IPS-20b (cell line): ENCODE data around the gene FHIT.
"Not testable (repeated sequence)": the region's sequence is repeated elsewhere in the genome, so short reads cannot be mapped to it uniquely, and the experiment has no call there.

ENCODE experiments used
- H3K27ac ChIP-seq: one replicate; pipeline ENCODE4 v1.5.1; 2013; ENCODE audit warnings: low read length
- H3K27me3 ChIP-seq: 2 replicates; pipeline ENCODE4 v1.6.1; 2013; ENCODE audit warnings: mild to moderate bottlenecking, low read length, inconsistent platforms; ENCODE audit not compliant: insufficient read depth
- H3K36me3 ChIP-seq: 2 replicates; pipeline ENCODE4 v1.6.1; 2013; ENCODE audit warnings: low read depth, mild to moderate bottlenecking, inconsistent platforms, low read length, moderate library complexity; ENCODE audit not compliant: insufficient read depth
- H3K4me1 ChIP-seq: 2 replicates; pipeline ENCODE4 v1.6.1; 2013; ENCODE audit warnings: mild to moderate bottlenecking, control low read depth, inconsistent platforms, low read length, moderate library complexity; ENCODE audit not compliant: insufficient read depth
- H3K4me3 ChIP-seq: 2 replicates; pipeline ENCODE4 v1.5.1; 2013; ENCODE audit warnings: mild to moderate bottlenecking, low read length, inconsistent platforms
- H3K9ac ChIP-seq: 2 replicates; pipeline ENCODE4 v1.6.1; 2013; ENCODE audit warnings: low read depth, mild to moderate bottlenecking, inconsistent platforms, low read length, moderate library complexity
- H3K9me3 ChIP-seq: 2 replicates; pipeline ENCODE4 v1.6.1; 2013; ENCODE audit warnings: mild to moderate bottlenecking, low read depth, low read length, inconsistent platforms; ENCODE audit not compliant: insufficient read depth

The FHIT gene

DNA sequence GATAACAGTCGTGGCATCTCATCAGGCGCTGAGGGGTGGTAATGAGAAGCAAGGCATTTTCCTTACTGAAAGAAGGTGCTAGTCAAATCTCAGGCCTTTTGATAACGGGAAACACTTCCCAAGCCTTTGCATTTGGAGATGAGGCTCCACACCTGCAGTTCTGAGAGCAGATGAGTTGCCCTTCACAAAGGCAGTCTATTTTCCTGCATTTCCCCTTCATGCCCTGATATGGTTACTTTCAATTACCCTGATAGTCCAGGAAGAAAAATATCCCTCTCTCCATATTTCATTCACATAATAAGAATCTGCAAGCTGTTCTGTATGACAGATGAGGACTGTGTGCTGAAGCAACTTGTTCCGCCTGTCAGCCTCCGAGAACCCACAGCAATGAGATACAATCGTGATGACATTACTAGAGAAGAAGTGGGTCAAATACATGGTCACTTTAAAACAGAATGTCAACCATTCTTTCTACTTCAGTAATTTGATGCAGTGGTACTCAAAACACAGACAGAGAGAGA, 25.0 kb downstream of the FHIT start:
- no peak overlapping the region for H3K27ac ChIP-seq
- no peaks in the 10 kb centered on the region for H3K9me3 ChIP-seq
- H3K4me1 ChIP-seq = no peaks in the 10 kb centered on the region
- H3K27me3 ChIP-seq = no peaks in the 10 kb centered on the region
- H3K36me3 ChIP-seq = no peaks in the 10 kb centered on the region
- H3K4me3 ChIP-seq = no peak overlapping the region
- no peak overlapping the region for H3K9ac ChIP-seq

- Histone ChIP-seq H3K4me1 (no peaks in the 10 kb centered on the region), H3K36me3 (no peaks in the 10 kb centered on the region), H3K27ac (no peak overlapping the region), H3K9me3 (no peaks in the 10 kb centered on the region), H3K27me3 (no peaks in the 10 kb centered on the region), H3K4me3 (no peak overlapping the region), H3K9ac (no peak overlapping the region)
Measured at GRCh38 chr3:61224823-61225222, 26.4 kb downstream of the FHIT start.

DNA sequence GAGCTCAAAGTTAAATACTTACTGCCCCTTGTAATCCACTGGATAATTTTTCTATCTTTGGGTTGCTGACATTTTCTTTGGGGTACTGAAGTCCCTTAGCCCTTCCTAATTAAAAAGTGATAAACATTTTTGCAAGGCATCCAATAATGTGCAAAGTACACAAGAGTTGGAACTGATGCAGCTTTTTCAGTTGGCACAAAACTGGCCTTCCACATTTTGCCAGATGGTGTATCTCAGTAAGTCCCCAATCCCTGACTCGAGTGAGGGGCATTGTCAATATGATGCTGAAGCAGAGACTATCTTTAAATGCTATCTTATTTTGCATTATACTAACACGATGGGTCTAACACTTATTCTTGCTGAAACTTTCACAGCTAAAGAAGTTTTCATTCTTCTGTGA, 27.8 kb downstream of the FHIT start:
- no peak overlapping the region for H3K4me3 ChIP-seq
- no peaks in the 10 kb centered on the region for H3K4me1 ChIP-seq
- no peaks in the 10 kb centered on the region for H3K27me3 ChIP-seq
- no peaks in the 10 kb centered on the region for H3K36me3 ChIP-seq
- no peak overlapping the region for H3K27ac ChIP-seq
- H3K9ac ChIP-seq = no peak overlapping the region
- H3K9me3 ChIP-seq = no peaks in the 10 kb centered on the region

DNA sequence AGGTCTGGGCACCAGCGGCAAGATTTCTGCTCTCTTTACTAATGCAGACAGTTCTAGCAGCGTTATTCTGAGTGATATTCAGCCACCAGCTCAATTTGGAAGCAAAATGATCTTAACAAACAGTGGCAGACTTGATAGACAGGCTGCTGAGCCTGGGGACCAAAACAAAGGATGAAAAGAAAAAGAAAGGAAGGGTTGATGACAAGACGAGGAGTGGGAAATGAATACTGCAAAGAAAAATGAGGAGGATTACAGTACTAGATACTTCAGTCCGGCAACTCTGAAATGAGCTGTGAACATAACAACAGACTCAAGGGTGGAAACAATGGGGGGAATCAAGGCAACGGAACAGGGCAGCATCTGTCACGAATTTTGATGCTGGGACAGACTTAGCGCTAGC, 28.8 kb downstream of the FHIT start:
- H3K9me3 ChIP-seq = no peaks in the 10 kb centered on the region
- H3K9ac ChIP-seq = no peak overlapping the region
- no peaks in the 10 kb centered on the region for H3K27me3 ChIP-seq
- no peak overlapping the region for H3K4me3 ChIP-seq
- no peaks in the 10 kb centered on the region for H3K4me1 ChIP-seq
- no peaks in the 10 kb centered on the region for H3K36me3 ChIP-seq
- no peak overlapping the region for H3K27ac ChIP-seq

DNA sequence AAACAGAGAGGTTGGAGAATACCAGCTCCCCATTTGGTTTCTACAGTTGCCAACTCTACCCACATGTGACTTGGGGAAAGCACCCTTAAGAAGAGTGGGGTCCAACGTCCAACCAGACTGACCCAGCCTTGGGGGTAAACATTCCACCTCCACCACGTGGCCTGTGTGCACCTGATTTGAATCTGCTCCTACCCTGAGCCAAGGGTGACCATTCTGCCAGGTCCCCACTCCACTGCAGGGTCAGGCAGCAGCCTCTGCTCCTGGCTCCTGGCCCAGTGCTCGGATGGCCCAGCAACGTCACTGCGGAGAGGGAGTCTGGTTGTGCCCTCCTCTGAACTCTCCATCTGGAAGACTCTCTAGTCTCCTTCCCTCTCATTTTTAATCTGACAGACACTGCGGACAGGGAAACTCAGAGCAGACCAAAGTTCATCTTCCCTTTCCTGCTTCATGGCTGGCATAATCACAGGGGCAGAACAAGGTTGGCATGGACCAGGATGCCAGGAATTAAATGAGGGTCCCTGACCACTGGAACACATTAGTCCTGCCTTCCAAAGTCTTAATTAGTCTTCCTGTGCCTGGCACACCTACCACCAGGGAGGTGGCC, 29.4 kb downstream of the FHIT start:
- H3K9ac ChIP-seq = no peak overlapping the region
- H3K4me1 ChIP-seq = no peaks in the 10 kb centered on the region
- no peaks in the 10 kb centered on the region for H3K27me3 ChIP-seq
- H3K36me3 ChIP-seq = no peaks in the 10 kb centered on the region
- no peak overlapping the region for H3K27ac ChIP-seq
- peaks cover 4% of the 10 kb centered on the region; the same call in 1 of the 2 replicates for H3K9me3 ChIP-seq
- H3K4me3 ChIP-seq = no peak overlapping the region

- no peaks in the 10 kb centered on the region for H3K4me1 ChIP-seq
- no peak overlapping the region for H3K9ac ChIP-seq
- peaks cover 4% of the 10 kb centered on the region; the same call in 1 of the 2 replicates for H3K9me3 ChIP-seq
- H3K4me3 ChIP-seq = no peak overlapping the region
- no peaks in the 10 kb centered on the region for H3K27me3 ChIP-seq
- H3K27ac ChIP-seq = no peak overlapping the region
- H3K36me3 ChIP-seq = no peaks in the 10 kb centered on the region
Measured at GRCh38 chr3:61218504-61218903, 32.7 kb downstream of the FHIT start.

- not testable (repeated sequence) for H3K4me3 ChIP-seq, H3K27ac ChIP-seq, H3K9me3 ChIP-seq, H3K9ac ChIP-seq, H3K27me3 ChIP-seq, H3K4me1 ChIP-seq, H3K36me3 ChIP-seq
Measured at GRCh38 chr3:61216171-61216570, 35.1 kb downstream of the FHIT start.

GRCh38 chr3:61202086-61202485, 49.2 kb downstream of the FHIT start:
- Histone ChIP-seq H3K9me3 (no peaks in the 10 kb centered on the region; the same call in 1 of the 2 replicates), H3K4me3 (no peak overlapping the region), H3K4me1 (no peaks in the 10 kb centered on the region), H3K36me3 (no peaks in the 10 kb centered on the region), H3K9ac (no peak overlapping the region), H3K27me3 (no peaks in the 10 kb centered on the region), H3K27ac (no peak overlapping the region)

- no peak overlapping the region for H3K27ac ChIP-seq
- H3K4me1 ChIP-seq = no peaks in the 10 kb centered on the region
- H3K9ac ChIP-seq = no peak overlapping the region
- no peaks in the 10 kb centered on the region for H3K9me3 ChIP-seq
- no peaks in the 10 kb centered on the region for H3K27me3 ChIP-seq
- H3K36me3 ChIP-seq = no peaks in the 10 kb centered on the region
- no peak overlapping the region for H3K4me3 ChIP-seq
Measured at GRCh38 chr3:61201071-61201470, 50.2 kb downstream of the FHIT start.

DNA sequence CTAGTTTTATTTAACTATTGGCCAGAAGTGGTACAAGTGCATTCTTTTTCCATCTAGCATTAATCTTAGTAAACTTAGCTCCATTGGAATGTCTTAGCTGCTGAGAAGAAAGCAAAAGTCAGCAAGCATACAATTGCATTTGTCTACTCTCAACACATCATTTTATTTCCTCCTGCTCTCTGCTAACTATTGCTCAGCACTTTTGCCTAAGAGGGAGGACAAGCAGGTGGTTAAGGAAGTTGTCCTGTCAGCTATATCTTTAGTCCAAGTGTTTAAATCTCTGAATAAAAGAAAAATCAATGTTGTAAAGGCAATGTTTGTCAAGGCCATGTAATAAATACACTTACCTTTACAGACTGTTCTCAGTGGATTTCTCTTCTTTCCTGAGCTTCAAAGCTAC, 51.0 kb downstream of the FHIT start:
- H3K9ac ChIP-seq = no peak overlapping the region
- no peaks in the 10 kb centered on the region for H3K9me3 ChIP-seq
- H3K4me3 ChIP-seq = no peak overlapping the region
- H3K4me1 ChIP-seq = 0 out of 2 replicates have a peak, but pooled peaks cover under 1% of the 10 kb centered on the region
- no peak overlapping the region for H3K27ac ChIP-seq
- no peaks in the 10 kb centered on the region for H3K36me3 ChIP-seq
- H3K27me3 ChIP-seq = no peaks in the 10 kb centered on the region

- no peaks in the 10 kb centered on the region for H3K9me3 ChIP-seq
- no peak overlapping the region for H3K27ac ChIP-seq
- H3K4me3 ChIP-seq = no peak overlapping the region
- H3K27me3 ChIP-seq = no peaks in the 10 kb centered on the region
- peaks cover 3% of the 10 kb centered on the region; the same call in 1 of the 2 replicates for H3K4me1 ChIP-seq
- H3K36me3 ChIP-seq = no peaks in the 10 kb centered on the region
- H3K9ac ChIP-seq = no peak overlapping the region
Measured at GRCh38 chr3:61199843-61200242, 51.4 kb downstream of the FHIT start.

GRCh38 chr3:61194892-61195538, 56.2 kb downstream of the FHIT start:
- no peaks in the 10 kb centered on the region for H3K27me3 ChIP-seq
- no peaks in the 10 kb centered on the region for H3K36me3 ChIP-seq
- no peak overlapping the region for H3K4me3 ChIP-seq
- no peak overlapping the region for H3K27ac ChIP-seq
- H3K9me3 ChIP-seq = no peaks in the 10 kb centered on the region
- no peak overlapping the region for H3K9ac ChIP-seq
- H3K4me1 ChIP-seq = peaks cover 20% of the 10 kb centered on the region; the same call in 1 of the 2 replicates
